Upper lobe of left lung (tissue), 4 donors: ENCODE results near the gene SLC5A12.

Source experiments
- POLR2A ChIP-seq, 4 donors: fragments of 450-650 bp; IDR thresholded peaks; one replicate each; pipeline ENCODE4 v1.5.1; 2016 to 2017; ENCODE audit warnings: antibody characterized with exemption in 4 of 4, mild to moderate bottlenecking in 2 of 4
- POLR2AphosphoS5 ChIP-seq, 2 donors: sonication (generic); formaldehyde crosslinking; IDR thresholded peaks; one replicate each; pipeline ENCODE4 v1.5.1; 2017; ENCODE audit warnings: antibody characterized with exemption in 2 of 2

- TF ChIP-seq POLR2AphosphoS5 (IDR thresholded peaks at IDR 0.05): no peak
- no peak for TF ChIP-seq POLR2A (IDR thresholded peaks at IDR 0.05)
Measured at GRCh38 chr11:26703411-26704191, 18.3 kb downstream of the SLC5A12 start.
